CD4-positive, alpha-beta T cell (primary cell): ENCODE data around the gene TREH. TPM values are rescaled to one million over a fixed set of nuclear protein-coding genes. Genes with fewer than 3 reads are reported as not detected.
"Not testable (repeated sequence)": the region's sequence is repeated elsewhere in the genome, so short reads cannot be mapped to it uniquely, and the experiment has no call there.

ENCODE experiments used
- ATAC-seq: fragments of 200-7000 bp; cut with Tn5 transposase; one replicate; pipeline ENCODE4 v1.10.0; 2022; ENCODE audit warnings: mild to moderate bottlenecking; ENCODE audit not compliant: poor library complexity
- CTCF ChIA-PET: fragments of 350-600 bp; sonication (Branson Sonifier 250); formaldehyde crosslinking; loops from one replicate; lab custom pipeline; 2021; ENCODE audit warnings: antibody characterized with exemption, inconsistent platforms; lab: Charles Lee
- POLR2A ChIA-PET: fragments of 350-600 bp; sonication (Branson Sonifier 250); formaldehyde crosslinking; loops from one replicate; lab custom pipeline; 2021; ENCODE audit warnings: antibody characterized with exemption, inconsistent platforms; lab: Charles Lee
- DNase-seq, 14 experiments: peaks; one replicate each; pipeline ENCODE4 v3.0.0-alpha.2; 2013 to 2020; ENCODE audit warnings: mixed read lengths in 2 of 14
- H3K27ac ChIP-seq, 2 donors: one replicate each; pipeline versions ENCODE4 v1.5.1 to v1.7.0; 2013; ENCODE audit warnings: low read length in 2 of 2, low read depth in 1 of 2, mild to moderate bottlenecking in 1 of 2
- H3K27me3 ChIP-seq, 2 experiments: 1 replicate in 1 of 2; 2 replicates in 1 of 2; pipeline versions ENCODE4 v1.6.1 to v1.7.0; 2013; ENCODE audit warnings: low read length in 2 of 2, control low read depth in 1 of 2, mild to moderate bottlenecking in 1 of 2, moderate library complexity in 1 of 2; ENCODE audit not compliant: insufficient read depth in 2 of 2, control insufficient read depth in 1 of 2
- H3K36me3 ChIP-seq: one replicate; pipeline ENCODE4 v1.6.1; 2013; ENCODE audit warnings: low read length, control low read depth; ENCODE audit not compliant: insufficient read depth
- H3K4me1 ChIP-seq: one replicate; pipeline ENCODE4 v1.6.1; 2013; ENCODE audit warnings: low read length, control low read depth; ENCODE audit not compliant: insufficient read depth
- H3K4me3 ChIP-seq: one replicate; pipeline ENCODE4 v1.5.1; 2013; ENCODE audit warnings: mild to moderate bottlenecking, low read length, moderate library complexity
- H3K9me3 ChIP-seq, 2 experiments: 1 replicate in 1 of 2; 2 replicates in 1 of 2; pipeline versions ENCODE4 v1.6.1 to v1.7.0; 2013; ENCODE audit warnings: low read length in 2 of 2, mild to moderate bottlenecking in 2 of 2, control low read depth in 1 of 2, moderate library complexity in 1 of 2; ENCODE audit not compliant: control insufficient read depth in 1 of 2, insufficient read depth in 1 of 2
- H3K27ac Mint-ChIP-seq: one replicate; pipeline ENCODE4 v1.8.0; 2020; ENCODE audit warnings: mixed read lengths
- H3K27me3 Mint-ChIP-seq: one replicate; pipeline ENCODE4 v1.8.0; 2021; ENCODE audit warnings: mixed read lengths
- H3K36me3 Mint-ChIP-seq: one replicate; pipeline ENCODE4 v1.8.0; 2021; ENCODE audit warnings: low read depth, mixed read lengths
- H3K4me1 Mint-ChIP-seq: one replicate; pipeline ENCODE4 v1.8.0; 2021; ENCODE audit warnings: low read depth, mixed read lengths
- H3K4me3 Mint-ChIP-seq: one replicate; pipeline ENCODE4 v1.8.0; 2020; ENCODE audit warnings: mild to moderate bottlenecking, mixed read lengths
- H3K9me3 Mint-ChIP-seq: one replicate; pipeline ENCODE4 v1.8.0; 2020; ENCODE audit warnings: mixed read lengths
- intact Hi-C, 2 experiments: fragments of 100-400 bp; cut with DNase I in 1 of 2; cut with micrococcal nuclease in 1 of 2; formaldehyde crosslinking; loops; one replicate each; pipeline versions ENCODE4 v1.15.1 to v1.9.0; 2023 to 2025; cut with DNase I, micrococcal nuclease
- total RNA-seq, 174 experiments: library from RNA in 2 of 174; stranded (reverse) in 2 of 174; gene quantifications; one replicate each; pipeline ENCODE4 v1.2.3 and lab custom pipeline; 2021 to 2026
- TF ChIP-seq, protein P1 (sequence below): fragments of 200-600 bp; IDR thresholded peaks from one replicate; pipeline ENCODE4 v1.8.0; 2022; ENCODE audit warnings: antibody characterized with exemption, mild to moderate bottlenecking

The TREH gene
- total RNA-seq, 2 experiments from 2014 or later = not detected

DNA sequence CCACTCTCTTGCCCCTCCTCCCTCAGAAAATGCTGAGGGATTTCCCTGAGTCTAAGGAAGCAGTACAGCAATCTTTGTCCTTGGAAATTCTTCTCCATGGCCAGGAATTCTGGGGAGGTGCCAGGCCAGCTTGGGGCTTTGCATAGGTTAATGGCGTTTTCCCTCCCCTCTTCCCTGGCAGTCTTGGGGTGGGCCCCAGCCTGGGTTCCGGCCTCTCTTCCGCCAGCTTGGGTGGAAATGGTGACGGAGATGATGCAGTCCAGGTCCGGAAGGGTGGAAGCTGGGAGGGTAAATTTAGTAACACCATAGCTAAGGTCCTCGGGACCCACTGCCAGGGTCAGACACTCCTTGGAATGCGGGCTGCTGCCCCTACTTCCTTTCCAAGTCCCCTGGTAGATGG lies 67.1 kb downstream of the TREH start:
- Mint-ChIP-seq H3K27ac (no peak overlapping the region), H3K9me3 (no peaks in the 10 kb centered on the region), H3K4me1 (peaks cover 24% of the 10 kb centered on the region), H3K27me3 (peaks cover 25% of the 10 kb centered on the region), H3K36me3 (no peaks in the 10 kb centered on the region), H3K4me3 (no peak overlapping the region)
- Histone ChIP-seq H3K4me3 (no peak overlapping the region), H3K9me3 (peaks cover 0 to 3% of the 10 kb centered on the region in 2 experiments), H3K27ac (no peak overlapping the region), H3K36me3 (no peaks in the 10 kb centered on the region), H3K4me1 (peaks cover 42% of the 10 kb centered on the region), H3K27me3 (peaks cover 0 to 9% of the 10 kb centered on the region in 2 experiments)
- ChIA-PET POLR2A (interaction anchor here (1.5 kb wide), 1 partner anchor 17 kb away, joined by 4 read pairs; no protein-coding TSS in a partner anchor), CTCF (interaction anchor here (0.6 to 4.8 kb wide), 3 partner anchors 17 to 224 kb away, joined by 3 to 27 read pairs (median 3); no protein-coding TSS in a partner anchor)
- intact Hi-C loops = loop anchor here in 1 of 2 experiments (2.0 kb wide), 1 partner anchor 468 kb away; no protein-coding TSS in a partner anchor
- ATAC-seq (no peak), DNase-seq (no peak)
- TF ChIP-seq, protein P1, sequence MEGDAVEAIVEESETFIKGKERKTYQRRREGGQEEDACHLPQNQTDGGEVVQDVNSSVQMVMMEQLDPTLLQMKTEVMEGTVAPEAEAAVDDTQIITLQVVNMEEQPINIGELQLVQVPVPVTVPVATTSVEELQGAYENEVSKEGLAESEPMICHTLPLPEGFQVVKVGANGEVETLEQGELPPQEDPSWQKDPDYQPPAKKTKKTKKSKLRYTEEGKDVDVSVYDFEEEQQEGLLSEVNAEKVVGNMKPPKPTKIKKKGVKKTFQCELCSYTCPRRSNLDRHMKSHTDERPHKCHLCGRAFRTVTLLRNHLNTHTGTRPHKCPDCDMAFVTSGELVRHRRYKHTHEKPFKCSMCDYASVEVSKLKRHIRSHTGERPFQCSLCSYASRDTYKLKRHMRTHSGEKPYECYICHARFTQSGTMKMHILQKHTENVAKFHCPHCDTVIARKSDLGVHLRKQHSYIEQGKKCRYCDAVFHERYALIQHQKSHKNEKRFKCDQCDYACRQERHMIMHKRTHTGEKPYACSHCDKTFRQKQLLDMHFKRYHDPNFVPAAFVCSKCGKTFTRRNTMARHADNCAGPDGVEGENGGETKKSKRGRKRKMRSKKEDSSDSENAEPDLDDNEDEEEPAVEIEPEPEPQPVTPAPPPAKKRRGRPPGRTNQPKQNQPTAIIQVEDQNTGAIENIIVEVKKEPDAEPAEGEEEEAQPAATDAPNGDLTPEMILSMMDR = no peak

DNA sequence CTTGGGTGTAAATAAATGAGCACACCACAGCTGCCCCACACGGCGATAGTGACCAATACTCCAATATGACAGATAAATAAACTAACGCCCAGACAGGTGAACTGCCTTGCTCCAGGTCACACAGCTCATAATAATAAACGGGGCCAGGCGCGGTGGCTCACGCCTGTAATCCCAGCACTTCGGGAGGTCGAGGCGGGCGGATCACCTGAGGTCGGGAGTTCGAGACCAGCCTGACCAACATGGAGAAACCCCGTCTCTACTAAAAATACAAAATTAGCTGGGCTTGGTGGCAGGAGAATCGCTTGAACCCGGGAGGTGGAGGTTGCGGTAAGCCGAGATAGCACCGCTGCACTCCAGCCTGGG lies 68.0 kb downstream of the TREH start:
- intact Hi-C loops = loop anchor here (1.0 to 2.0 kb wide), 3 partner anchors 15 to 39 kb away; partner anchors contain the start of gene ARCN1 (in 1 of the 2)
- DNase-seq, ATAC-seq, POLR2A ChIA-PET, H3K9me3 ChIP-seq, H3K27ac ChIP-seq, H3K36me3 ChIP-seq, H3K4me3 ChIP-seq, H3K9me3 Mint-ChIP-seq, H3K27me3 ChIP-seq, H3K36me3 Mint-ChIP-seq: not testable (repeated sequence)
- CTCF ChIA-PET = interaction anchor here (1.5 to 4.8 kb wide), 2 partner anchors 16 to 48 kb away, joined by 3 to 27 read pairs; no protein-coding TSS in a partner anchor
- Mint-ChIP-seq H3K27ac (peak overlapping the region; percentile 43), H3K4me1 (peaks cover 24% of the 10 kb centered on the region), H3K4me3 (peak overlapping the region; percentile 85), H3K27me3 (peaks cover 25% of the 10 kb centered on the region)
- H3K4me1 ChIP-seq = peaks cover 44% of the 10 kb centered on the region

DNA sequence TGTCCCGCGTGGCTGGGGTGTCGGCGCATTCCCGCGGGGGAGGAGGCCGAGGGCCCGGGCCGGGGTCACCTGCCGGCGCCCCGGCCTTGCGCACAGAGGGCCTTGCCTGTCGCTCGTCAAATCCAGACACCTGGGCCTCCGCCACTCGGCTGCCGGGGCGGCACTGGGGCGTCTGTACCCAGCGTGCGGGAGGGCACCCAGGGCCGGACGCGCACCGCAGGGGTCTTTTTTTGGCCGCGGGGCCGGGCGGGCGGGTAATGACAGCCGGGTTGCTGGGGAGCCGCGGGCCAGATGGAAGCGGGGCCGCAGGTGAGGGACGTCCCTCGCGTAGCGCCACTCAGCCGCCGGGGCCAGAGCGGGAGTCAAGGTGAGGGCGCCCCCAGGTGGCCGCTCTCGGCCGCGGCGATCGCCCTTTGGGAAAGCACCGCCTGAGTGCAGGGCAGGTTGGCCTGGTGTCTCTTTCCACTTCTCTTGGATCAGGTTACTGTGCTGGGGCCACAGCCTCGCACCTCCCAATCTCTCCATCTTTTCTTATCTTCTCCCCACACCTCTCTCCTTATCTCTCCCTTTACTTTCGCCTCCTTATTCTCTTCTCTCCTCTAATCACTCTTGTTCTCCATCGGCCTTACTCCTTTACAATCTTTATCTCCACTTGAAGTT lies 68.5 kb downstream of the TREH start:
- Mint-ChIP-seq H3K4me3 (peak overlapping the region; percentile 85), H3K4me1 (peaks cover 24% of the 10 kb centered on the region), H3K9me3 (no peaks in the 10 kb centered on the region), H3K27me3 (peaks cover 25% of the 10 kb centered on the region), H3K36me3 (no peaks in the 10 kb centered on the region), H3K27ac (peak overlapping the region; percentile 43)
- Histone ChIP-seq H3K4me1 (peaks cover 44% of the 10 kb centered on the region), H3K4me3 (peak overlapping the region; percentile 47), H3K9me3 (peaks cover 0 to 3% of the 10 kb centered on the region in 2 experiments), H3K27me3 (peaks cover 0 to 9% of the 10 kb centered on the region in 2 experiments), H3K27ac (no peak overlapping the region), H3K36me3 (no peaks in the 10 kb centered on the region)
- CTCF ChIA-PET = interaction anchor here (4.8 kb wide), 1 partner anchor 16 kb away, joined by 27 read pairs; no protein-coding TSS in a partner anchor
- intact Hi-C loops = loop anchor here (1.0 to 2.0 kb wide), 3 partner anchors 14 to 39 kb away; partner anchors contain the start of gene ARCN1 (in 1 of the 2)
- TF ChIP-seq, protein P1 = peak; percentile 96
- ATAC-seq (peak; percentile 35), DNase-seq (peak; percentile 74 to 93 (median 82))
- POLR2A ChIA-PET = no interaction called here
